ENCODE data around the gene RNGTT.
A peak's percentile ranks its signal among the peaks of the same experiment; 100 is the strongest.

The RNGTT gene

DNA sequence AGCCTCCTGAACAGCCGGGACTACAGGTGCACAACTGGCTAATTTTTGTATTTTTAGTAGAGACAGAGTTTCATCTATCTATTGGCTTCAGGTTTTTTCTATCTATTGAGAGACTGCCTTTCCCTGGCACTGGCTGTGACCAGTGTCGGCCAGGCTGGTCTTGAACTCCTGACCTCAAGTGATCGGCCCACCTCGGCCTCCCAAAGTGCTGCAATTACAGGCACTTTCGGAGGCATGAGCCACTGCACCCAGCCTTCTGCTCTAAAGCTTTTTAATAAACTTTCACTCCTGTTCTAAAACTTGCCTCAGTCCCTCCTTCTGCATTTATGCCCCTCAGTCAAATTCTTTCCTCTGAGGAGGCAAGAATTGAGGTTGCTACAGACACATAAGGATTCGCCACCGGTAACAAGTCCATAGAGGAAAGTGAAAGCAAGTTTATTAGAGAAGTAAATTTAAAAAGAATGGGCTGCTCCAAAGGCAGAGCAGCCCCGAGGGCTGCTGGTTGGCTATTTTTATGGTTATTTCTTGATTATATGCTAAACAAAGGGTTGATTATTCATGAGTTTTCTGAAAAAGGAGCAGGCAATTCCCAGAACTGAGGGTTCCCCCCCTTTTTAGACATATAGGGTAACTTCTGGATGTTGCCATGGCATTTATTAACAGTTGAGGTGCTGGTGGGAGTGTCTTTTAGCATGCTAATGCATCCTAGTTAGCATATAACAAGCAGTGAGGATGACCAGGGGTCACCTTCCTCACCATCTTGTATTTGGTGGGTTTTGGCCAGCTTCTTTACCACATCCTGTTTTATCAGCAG is 44.8 kb upstream of the RNGTT start (continued):
- TF ChIP-seq ATF2 (tag by site-specific recombination; IDR thresholded peaks at IDR 0.05; ENCODE audit: low read depth) (no peak), ZNF341 (tag by site-specific recombination; IDR thresholded peaks at IDR 0.05; ENCODE audit: low read depth) (0 out of 2 replicates have a peak, but pooled peaks have one; percentile 31), ZNF660 (tag by site-specific recombination; IDR thresholded peaks at IDR 0.05) (no peak), ZNF19 (tag by site-specific recombination; IDR thresholded peaks at IDR 0.05; ENCODE audit: low read depth) (no peak), ZNF510 (tag by site-specific recombination; IDR thresholded peaks at IDR 0.05; ENCODE audit: insufficient replicate concordance) (no peak), ZNF354C (tag by site-specific recombination; IDR thresholded peaks at IDR 0.05; ENCODE audit: borderline replicate concordance, low read depth) (no peak), ZNF23 (tag by site-specific recombination; IDR thresholded peaks at IDR 0.05; ENCODE audit: borderline replicate concordance) (no peak), ZBTB20 (tag by site-specific recombination; IDR thresholded peaks at IDR 0.05) (peak; percentile 9; the same call in 1 of the 2 replicates), ZNF138 (tag by site-specific recombination; IDR thresholded peaks at IDR 0.05; ENCODE audit: borderline replicate concordance) (no peak), ZNF214 (tag by site-specific recombination; IDR thresholded peaks at IDR 0.05; ENCODE audit: borderline replicate concordance) (no peak), ZIC2 (tag by site-specific recombination; IDR thresholded peaks at IDR 0.05) (no peak), ZNF629 (tag by site-specific recombination; IDR thresholded peaks at IDR 0.05) (no peak), KLF10 (tag by site-specific recombination; IDR thresholded peaks at IDR 0.05) (no peak)
- TF ChIP-seq, protein P1, sequence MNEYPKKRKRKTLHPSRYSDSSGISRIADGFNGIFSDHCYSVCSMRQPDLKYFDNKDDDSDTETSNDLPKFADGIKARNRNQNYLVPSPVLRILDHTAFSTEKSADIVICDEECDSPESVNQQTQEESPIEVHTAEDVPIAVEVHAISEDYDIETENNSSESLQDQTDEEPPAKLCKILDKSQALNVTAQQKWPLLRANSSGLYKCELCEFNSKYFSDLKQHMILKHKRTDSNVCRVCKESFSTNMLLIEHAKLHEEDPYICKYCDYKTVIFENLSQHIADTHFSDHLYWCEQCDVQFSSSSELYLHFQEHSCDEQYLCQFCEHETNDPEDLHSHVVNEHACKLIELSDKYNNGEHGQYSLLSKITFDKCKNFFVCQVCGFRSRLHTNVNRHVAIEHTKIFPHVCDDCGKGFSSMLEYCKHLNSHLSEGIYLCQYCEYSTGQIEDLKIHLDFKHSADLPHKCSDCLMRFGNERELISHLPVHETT (tag by site-specific recombination; IDR thresholded peaks at IDR 0.05), result no peak

- no peaks in the 10 kb centered on the region for H3K36me3 ChIP-seq (ENCODE audit: control insufficient read depth in 2 of 2, insufficient read depth in 1 of 2, low read length in 2 of 2)
- ChIA-PET CTCF (interaction anchor here (0.7 kb wide), 2 partner anchors 87 to 132 kb away, joined by 3 read pairs; no protein-coding TSS in a partner anchor), POLR2A (interaction anchor here (0.8 kb wide), 1 partner anchor 44 kb away, joined by 5 read pairs; the partner anchor contains the start of gene RNGTT)
- H3K27ac ChIP-seq (ENCODE audit: extremely low read depth, low read depth, low read length), result peak overlapping the region; percentile 34; the same call in 1 of the 2 replicates
- H3K4me3 ChIP-seq (ENCODE audit: low read depth, low read length), result no peak overlapping the region
- no peaks in the 10 kb centered on the region for H3K9me3 ChIP-seq (ENCODE audit: control insufficient read depth, insufficient read depth, low read depth, low read length)
- H3K4me1 ChIP-seq (ENCODE audit: control insufficient read depth, insufficient read depth, low read length), result peaks cover 10% of the 10 kb centered on the region
- peak; percentile 59 for TF ChIP-seq GLIS1 (tag by site-specific recombination; IDR thresholded peaks at IDR 0.05)
- TF ChIP-seq ZNF335 (tag by site-specific recombination; conservative IDR thresholded peaks at IDR 0.05), result peak; percentile 59; the same call in 1 of the 2 replicates
- no peak for TF ChIP-seq PRDM6 (tag by site-specific recombination; IDR thresholded peaks at IDR 0.05)
- TF ChIP-seq ZNF202 (tag by site-specific recombination; IDR thresholded peaks at IDR 0.05; ENCODE audit: borderline replicate concordance), result no peak
- TF ChIP-seq FEZF1 (tag by site-specific recombination; IDR thresholded peaks at IDR 0.05), result 0 out of 2 replicates have a peak, but pooled peaks have one; percentile 65
- no peak for TF ChIP-seq ZNF501 (tag by site-specific recombination; IDR thresholded peaks at IDR 0.05)
- TF ChIP-seq ZXDB (tag by site-specific recombination; IDR thresholded peaks at IDR 0.05), result peak; percentile 40; the same call in 1 of the 2 replicates
- TF ChIP-seq PRDM10 (tag by site-specific recombination; IDR thresholded peaks at IDR 0.05), result peak; percentile 94
- peak; percentile 96 for TF ChIP-seq ZNF10 (tag by site-specific recombination; IDR thresholded peaks at IDR 0.05)
- TF ChIP-seq, protein P2, sequence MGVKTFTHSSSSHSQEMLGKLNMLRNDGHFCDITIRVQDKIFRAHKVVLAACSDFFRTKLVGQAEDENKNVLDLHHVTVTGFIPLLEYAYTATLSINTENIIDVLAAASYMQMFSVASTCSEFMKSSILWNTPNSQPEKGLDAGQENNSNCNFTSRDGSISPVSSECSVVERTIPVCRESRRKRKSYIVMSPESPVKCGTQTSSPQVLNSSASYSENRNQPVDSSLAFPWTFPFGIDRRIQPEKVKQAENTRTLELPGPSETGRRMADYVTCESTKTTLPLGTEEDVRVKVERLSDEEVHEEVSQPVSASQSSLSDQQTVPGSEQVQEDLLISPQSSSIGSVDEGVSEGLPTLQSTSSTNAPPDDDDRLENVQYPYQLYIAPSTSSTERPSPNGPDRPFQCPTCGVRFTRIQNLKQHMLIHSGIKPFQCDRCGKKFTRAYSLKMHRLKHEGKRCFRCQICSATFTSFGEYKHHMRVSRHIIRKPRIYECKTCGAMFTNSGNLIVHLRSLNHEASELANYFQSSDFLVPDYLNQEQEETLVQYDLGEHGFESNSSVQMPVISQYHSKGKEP (tag by site-specific recombination; IDR thresholded peaks at IDR 0.05), result peak; percentile 83
Measured at GRCh38 chr6:89007209-89008000, 44.0 kb upstream of the RNGTT start.

Data from HEK293 (cell line).